Omental fat pad (tissue), 4 donors: ENCODE results near the gene CREB5. TPM values are rescaled to one million over a fixed set of nuclear protein-coding genes. Genes with fewer than 3 reads are reported as not detected.

Experiments
- ATAC-seq: fragments of 150-250 bp; one replicate; pipeline ENCODE4 v1.9.1; 2016; ENCODE audit warnings: mild to moderate bottlenecking, moderate library complexity; ENCODE audit not compliant: low FRiP score
- DNase-seq: peaks from one replicate; pipeline ENCODE4 v3.0.0-alpha.2; 2019; ENCODE audit warnings: low spot score
- total RNA-seq, 4 donors: library from RNA; depleted of rRNA; stranded (reverse); fragments of >200 nt; gene quantifications; one replicate each; pipeline ENCODE4 v1.1.0, GENCODE V29; 2016
- TF ChIP-seq, protein P1 (sequence below), 3 donors: fragments of 450-650 bp; IDR thresholded peaks; one replicate each; pipeline ENCODE4 v1.5.1; 2016 to 2017; ENCODE audit warnings: antibody characterized with exemption in 3 of 3, mild to moderate bottlenecking in 3 of 3, moderate library complexity in 2 of 3

Gene CREB5
- total RNA-seq, 4 donors from 2014 or later = 27.9 to 87.0 (median 42.9) TPM

DNA sequence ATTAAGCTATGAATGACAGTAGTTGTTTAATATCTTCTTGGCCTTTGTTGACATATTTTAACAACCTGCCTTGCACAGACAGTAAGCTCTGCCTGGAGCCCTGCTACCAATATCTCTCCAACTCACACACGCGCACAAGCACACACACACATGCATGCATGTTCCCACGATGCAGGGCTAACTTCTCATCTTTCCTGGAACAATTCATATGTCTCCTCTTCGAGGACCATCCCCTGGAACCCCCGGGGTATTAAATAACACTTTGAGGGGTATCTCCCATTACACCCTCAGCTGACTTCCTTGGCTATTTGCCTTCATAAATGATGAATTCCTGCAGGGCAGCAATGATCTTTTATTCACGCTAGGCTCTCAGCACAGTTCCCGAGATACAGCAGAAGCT is 287.8 kb downstream of the CREB5 start:
- DNase-seq (no peak), ATAC-seq (no peak)
- TF ChIP-seq, protein P1, sequence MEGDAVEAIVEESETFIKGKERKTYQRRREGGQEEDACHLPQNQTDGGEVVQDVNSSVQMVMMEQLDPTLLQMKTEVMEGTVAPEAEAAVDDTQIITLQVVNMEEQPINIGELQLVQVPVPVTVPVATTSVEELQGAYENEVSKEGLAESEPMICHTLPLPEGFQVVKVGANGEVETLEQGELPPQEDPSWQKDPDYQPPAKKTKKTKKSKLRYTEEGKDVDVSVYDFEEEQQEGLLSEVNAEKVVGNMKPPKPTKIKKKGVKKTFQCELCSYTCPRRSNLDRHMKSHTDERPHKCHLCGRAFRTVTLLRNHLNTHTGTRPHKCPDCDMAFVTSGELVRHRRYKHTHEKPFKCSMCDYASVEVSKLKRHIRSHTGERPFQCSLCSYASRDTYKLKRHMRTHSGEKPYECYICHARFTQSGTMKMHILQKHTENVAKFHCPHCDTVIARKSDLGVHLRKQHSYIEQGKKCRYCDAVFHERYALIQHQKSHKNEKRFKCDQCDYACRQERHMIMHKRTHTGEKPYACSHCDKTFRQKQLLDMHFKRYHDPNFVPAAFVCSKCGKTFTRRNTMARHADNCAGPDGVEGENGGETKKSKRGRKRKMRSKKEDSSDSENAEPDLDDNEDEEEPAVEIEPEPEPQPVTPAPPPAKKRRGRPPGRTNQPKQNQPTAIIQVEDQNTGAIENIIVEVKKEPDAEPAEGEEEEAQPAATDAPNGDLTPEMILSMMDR (IDR thresholded peaks at IDR 0.05) = no peak

DNA sequence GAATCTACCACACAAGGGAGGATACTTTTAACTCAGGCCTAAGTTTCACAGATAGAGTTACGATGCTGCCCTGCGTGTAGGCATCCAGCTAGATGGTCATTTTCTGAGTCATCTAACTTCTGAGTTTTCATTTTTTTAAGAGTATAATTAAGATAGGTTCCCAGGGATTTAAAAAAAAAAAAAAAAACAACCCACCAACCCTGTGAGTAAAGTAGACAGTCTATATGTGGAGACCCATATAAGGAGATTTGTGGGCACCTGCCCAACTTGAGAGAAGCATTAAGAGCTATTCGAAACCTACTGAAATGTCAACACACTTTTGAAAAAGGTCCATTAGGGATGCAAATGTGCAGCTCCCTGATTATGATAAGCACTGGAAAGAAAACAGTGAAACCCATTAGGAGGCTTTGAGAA is 288.5 kb downstream of the CREB5 start:
- ATAC-seq = no peak
- DNase-seq = no peak
- TF ChIP-seq, protein P1 (IDR thresholded peaks at IDR 0.05) = no peak

DNA sequence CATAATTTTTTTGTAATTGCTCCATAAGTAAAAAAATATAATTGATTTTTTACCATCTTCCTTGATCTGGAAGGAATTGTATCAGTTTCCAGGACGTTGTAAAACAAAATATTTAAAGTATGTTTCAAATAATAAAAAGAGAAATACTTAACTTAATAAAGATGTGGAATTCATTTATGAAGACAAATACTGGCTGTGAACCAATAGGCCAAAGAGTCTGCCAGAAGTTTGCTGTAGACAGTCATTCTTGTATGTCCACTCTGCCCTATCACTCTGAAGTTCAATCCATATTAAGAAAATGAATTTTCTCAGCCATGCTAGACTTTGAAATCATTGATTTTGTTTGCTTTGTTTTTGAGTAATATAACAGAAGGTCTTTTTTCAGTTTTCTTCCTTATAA is 289.4 kb downstream of the CREB5 start:
- ATAC-seq = no peak
- no peak for DNase-seq
- TF ChIP-seq, protein P1 (IDR thresholded peaks at IDR 0.05) = no peak

DNA sequence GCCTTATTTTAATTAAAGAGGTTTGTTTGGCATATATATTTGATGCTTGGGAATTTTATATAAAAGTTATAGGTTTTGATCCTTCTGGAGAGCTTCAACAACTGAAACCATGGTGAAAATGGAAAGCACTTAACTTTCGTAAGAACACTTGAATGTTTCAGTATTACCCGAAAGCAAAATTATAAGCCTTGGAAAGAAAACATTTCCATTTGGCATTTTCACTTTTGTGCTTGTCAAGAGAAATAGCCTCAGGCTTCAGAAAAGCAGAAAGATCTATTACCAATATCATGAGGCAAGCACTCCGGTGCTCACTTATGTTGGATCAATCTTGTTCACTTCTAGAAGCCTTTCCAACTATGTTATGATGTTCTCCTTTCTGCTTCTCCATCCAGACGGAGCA is 289.9 kb downstream of the CREB5 start:
- no peak for ATAC-seq
- TF ChIP-seq, protein P1 (IDR thresholded peaks at IDR 0.05) = no peak
- DNase-seq = no peak

DNA sequence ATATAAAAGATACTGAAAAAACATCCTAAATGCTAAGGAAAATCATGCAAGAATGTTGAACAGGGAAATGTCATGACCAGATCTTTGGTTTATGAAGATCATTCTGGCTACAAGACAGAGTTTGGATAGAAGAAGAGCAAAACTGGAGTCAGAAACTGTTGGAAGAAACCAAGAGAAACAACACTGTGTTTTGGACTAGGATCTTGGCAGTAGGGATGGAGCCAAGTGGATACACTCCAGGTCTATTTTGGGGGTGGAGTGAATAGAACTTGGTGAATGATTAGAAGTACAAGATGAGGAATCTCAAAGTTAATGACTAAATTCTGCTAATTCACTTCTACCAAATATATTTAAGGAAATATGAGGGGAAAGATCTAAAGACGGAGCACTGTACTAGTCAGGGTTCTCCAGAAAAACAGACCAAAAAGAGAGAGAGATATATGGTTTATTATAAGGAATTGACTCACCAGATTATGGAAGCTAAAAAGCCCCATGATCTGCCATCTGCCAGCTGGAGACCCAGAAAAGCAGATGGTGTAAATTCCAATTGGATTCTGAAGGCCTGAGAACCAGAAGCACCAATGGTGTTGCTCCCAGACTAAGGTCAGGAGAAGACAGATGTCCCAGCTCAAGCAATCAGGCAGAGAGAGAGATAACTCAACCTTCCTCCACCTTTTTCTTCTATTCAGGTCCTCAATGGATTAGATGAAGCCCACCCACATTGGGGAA is 290.9 kb downstream of the CREB5 start:
- TF ChIP-seq, protein P1 (IDR thresholded peaks at IDR 0.05) = no peak
- no peak for ATAC-seq
- DNase-seq = no peak

DNA sequence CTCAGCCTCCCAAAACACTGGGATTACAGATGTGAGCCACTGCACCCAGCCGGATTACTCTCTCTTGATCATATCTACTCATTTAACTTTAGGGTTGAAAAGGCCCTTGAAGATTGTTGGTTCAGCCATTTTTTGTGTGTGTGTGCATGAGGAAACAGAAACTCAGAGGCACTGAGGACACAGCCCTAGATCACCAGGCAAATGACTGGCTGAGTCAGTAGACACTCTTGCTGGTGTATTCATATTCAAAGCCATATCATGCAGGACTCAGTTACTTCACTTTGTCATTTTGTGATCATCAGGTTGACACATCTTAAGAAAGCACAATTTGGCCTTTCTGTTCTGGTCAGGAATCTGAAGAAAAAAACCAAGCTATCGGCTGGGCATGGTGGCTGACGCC is 292.4 kb downstream of the CREB5 start:
- TF ChIP-seq, protein P1 (IDR thresholded peaks at IDR 0.05) = no peak
- no peak for ATAC-seq
- no peak for DNase-seq

DNA sequence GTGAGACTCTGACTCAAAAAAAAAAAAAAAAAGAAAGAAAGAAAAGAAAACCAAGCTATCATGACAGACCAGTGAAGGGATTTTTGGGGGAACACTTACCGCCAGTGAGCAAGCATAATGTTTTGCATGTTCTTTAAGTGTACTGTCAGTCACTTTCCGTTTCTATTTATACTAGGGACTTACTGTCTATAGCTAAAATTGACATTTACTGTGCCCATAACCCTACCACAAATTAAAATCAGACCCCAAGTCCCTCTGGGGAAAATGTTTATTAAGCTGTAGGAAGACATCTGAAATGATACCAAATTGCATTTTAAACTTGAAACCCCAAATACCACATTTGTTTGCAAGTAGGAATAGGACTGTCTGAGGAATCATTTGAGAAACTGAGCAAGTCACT is 293.0 kb downstream of the CREB5 start:
- ATAC-seq = no peak
- TF ChIP-seq, protein P1 (IDR thresholded peaks at IDR 0.05) = no peak
- no peak for DNase-seq
